ENCODE data around the gene NSUN2.
"Not testable (repeated sequence)": the region's sequence is repeated elsewhere in the genome, so short reads cannot be mapped to it uniquely, and the experiment has no call there.

NSUN2 gene

DNA sequence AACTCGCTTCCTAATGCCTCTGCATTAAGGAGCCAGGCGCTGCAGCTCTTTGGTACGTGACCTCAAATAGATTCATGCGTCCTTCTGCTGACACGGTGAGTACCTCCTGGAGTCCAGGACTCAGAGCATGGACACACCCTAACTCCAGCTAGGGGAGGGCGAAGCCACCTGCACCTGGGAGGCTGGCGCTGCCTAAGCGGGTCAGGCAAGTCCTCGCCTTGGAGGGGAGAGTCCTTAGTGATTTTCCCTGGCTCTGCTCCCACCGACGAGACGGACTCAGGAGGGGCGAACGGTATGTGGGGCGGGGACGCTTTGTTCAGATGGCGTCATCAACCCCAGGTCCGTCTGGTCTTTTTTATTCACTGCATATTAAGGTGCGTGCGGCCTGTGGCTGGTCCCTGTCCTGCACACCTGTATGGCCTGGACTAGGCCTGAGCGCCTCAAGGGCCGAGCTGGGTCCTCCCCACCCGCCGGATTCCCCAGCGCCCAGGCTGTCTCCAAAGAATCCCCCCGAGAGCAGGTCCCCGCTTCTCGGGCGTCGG, 50.3 kb downstream of the NSUN2 start:
- DNase-seq (ENCODE audit: low read depth in 2 of 2): no peak

DNA sequence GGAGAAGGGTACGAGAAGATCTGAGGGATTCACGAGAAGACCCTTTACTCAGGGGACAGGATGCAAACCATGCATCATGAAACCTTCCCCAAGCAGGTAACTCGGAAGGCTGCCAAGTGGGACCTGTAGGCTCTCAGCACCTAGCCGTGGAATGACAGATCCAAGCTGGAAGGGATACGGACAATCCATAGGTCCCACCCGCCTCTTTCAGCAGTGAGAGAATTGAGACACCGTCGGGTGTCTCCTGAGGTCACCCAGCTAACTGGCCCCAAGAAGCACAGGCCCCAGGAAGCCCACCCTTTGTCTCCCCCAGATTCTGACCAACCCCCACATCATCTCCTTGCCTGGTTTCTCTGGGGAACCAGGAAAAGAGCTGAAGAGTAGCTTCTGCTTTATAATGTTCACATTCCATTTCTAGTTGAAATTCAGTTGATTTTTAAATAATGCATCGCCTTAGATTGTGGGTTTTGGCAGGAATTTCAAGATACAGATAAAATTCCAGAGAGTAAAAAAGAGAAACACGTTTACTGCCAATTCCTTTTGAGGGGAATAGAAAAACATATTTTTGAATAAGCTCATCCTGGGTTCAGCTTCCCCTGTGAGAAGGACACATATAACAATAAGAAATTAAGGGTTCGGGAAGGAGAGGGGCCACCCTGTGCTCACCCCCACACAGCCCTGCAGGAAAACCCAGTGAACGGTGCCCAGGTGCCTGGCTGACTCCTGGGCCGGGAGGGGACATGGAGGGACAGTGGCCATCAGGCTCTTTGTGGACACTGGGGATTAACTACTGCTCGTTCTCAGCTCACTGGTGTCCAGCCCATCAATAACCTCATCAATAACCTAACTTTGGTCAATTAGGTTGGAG, 51.1 kb downstream of the NSUN2 start:
- no peak for DNase-seq (ENCODE audit: low read depth in 2 of 2)

DNA sequence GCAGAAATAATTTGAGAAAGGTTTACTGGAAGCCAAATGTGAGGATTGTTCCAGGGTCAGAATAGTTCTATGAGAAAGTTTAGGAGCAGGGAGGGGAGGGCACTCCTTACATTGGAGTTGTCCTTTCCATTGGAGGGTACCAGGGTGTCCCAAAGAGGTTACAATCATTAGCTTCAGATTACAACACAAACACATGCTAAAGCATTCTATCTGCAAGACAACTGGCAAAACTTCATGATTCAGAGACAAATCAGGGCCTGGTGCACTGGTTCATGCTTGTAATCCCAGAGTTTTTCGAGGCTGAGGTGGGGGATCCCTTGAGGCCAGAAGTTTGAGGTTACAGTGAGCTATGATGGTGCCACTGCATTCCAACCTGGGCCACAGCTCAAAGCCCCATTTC, 51.8 kb downstream of the NSUN2 start:
- no peak for DNase-seq (ENCODE audit: low read depth in 2 of 2)

DNA sequence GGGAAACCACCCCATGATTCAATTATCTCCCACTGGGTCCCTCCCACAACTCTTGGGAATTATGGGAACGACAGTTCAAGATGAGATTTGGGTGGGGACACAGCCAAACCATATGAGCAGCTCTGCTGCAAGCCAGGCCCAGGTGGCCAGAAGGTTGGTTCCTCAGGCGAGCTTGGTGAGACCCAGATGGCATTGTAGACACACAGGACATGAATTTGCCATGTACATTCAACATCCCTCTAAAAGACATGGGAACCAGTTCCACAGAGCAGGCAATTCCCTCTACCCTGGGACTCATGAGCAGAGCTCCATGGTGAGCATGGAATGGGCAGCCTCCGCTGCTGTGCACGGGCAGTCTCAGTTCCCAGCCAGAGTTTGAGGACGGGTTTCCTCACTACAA, 53.3 kb downstream of the NSUN2 start:
- DNase-seq (ENCODE audit: low read depth in 2 of 2): no peak

DNA sequence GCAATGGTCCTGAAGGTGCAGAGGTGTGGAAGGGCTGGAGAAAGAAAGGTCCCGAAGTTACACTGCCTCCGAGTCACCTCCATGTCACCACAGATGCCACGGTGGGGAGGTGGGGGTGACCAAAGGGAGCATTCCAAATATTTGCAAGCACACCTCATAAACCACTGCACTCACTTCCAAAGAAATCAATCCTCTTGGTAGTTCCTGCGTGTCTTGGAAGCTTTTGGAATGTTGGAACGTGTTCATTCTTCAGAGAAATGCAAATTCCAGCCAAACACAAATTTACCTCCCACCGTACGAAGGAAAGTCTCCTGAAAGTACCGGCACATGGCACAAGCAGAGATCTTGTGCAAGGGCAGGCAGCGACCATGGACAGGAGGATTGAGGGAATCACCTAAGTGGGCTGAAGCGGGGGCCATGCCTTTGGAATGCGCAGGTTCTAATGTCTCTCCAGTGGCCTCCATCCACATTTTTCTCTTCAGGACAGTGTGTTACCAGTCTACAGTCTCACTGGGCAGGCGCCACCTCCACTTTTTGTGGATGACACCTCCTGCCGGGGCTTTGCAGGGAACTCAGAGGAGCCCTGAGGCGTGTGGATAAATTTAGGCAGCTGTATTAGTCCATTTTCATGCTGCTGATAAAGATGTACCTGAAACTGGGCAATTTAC, 54.0 kb downstream of the NSUN2 start:
- no peak for DNase-seq (ENCODE audit: low read depth in 2 of 2)

DNA sequence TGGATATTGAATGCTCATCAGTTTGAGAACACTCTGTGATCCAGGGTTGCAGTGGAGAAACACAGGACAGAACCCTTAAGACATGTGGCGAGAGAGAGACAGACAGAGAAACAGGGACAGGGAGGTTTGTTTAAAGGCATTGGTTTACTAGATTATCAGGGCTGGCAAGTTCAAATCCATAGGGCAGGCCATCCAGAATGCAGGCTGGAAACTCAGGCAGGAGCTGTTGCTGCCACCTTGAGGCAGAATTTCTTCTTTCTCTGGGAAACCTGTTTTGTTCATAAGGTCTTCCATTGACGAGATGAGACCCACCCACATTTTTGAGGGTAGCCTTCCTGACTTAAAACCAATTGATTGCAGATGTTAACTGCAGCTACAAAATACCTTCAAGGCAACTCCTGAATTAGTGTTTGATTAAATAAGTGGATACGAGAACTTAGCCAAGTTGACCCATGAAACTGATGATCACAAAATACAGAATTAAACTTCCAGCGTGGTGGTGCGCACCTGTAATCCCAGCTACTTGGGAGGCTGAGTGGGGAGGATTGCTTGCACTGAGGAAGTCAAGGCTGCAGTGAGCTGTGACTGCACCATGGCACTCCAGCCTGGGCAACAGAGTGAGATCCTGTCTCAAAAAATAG, 55.9 kb downstream of the NSUN2 start:
- no peak for DNase-seq (ENCODE audit: low read depth in 2 of 2)

DNA sequence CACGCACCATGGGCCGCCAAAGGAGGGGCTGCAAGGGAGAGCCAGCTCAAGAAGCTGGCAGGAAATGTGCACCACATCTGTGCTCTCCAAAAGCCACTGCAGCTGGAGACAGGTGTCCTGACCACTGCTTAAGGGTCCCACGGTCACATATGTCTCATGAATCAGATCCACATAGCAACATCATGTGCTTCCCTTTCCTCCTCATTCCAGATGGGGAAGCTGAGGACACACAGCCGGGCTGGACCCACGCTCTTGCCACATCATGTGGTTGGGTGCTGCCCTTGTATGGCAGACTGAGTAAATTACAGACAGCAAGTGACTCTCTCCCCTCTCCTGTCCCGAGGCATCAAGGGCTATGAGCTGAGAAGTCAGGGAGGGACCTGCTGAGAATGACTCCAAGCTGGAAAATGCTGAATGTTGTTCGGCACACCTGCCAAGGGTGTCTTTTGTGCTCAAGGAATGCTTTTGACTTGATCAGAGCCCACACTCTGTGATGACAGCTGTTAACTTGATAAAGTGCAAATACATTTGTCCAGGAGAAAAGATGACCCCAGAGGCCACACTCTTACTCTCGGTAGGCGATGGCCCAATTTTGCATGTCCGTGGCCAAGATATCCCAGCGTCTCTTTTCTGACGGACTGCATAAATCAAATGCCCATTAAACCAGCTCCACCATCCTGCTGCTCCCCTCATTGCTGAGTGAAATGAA, 58.2 kb downstream of the NSUN2 start:
- DNase-seq (ENCODE audit: low read depth in 2 of 2): no peak

DNA sequence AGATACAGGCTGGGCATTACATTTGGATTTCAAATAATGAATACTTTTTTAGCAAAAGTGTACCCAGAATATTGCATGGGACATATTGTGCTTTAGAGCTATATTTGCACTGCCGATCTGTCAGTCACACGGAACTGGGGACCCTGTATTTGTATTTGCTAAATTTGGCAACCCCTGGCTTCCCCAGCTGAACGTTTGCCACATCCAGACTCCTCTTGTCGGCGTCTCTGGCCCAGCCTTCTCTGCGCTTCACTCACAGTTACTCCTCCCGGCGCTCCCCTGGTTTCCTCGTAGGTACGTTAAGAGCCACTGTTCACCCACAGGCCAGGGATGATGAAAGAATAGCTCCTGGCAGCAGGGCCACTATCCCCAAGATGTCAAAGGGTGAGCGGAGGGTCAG, 58.7 kb downstream of the NSUN2 start:
- DNase-seq (ENCODE audit: low read depth in 2 of 2): no peak

DNA sequence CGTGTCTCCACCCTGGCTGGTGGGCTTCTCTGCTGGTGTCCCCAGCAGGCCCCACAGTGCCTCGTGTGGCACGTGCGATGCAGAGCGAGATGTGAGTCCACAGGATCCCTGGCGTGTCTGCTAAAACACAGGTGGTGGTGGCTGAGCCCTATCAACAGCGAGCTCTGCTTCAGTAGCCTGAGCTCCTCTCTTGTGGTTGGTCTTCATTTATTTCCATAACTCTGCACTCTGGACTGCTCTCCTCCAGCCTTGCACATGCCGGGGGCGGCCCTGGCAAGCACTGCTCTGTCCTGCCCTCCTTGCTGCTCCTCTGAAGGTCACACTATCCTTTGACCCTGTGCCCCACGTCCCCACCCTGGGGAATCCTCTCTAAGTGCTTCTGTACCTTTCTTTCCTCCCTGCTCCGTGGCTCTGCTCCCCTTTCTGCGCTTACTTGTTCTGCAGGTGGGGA, 59.2 kb downstream of the NSUN2 start:
- DNase-seq (ENCODE audit: low read depth in 2 of 2): no peak

DNA sequence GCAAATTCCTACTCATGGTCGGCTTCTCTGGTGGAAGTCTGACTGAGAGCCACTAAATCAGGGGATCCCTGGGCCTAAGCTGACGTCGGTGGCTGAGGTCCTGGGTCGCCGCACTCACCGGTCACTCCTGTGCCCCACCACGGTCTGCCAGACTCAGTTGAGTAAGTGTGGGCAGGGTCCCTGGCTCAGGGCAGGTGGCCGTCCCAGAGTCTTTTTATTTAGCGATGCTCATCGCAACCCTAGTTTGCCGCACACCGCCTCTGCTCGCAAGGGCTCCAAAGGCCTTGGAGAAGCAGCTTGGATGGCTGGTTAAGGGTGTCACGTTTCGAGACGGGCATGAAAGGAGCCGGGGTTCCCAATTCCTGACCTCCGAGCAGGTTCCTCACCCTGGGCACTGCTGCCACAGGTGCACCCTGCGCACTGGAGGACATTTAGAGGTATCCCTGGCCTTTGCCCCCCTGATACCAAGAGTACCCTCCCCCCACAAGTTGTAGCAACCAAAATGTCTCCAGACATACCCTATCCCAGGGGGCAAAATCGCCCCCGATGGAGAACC, 59.9 kb downstream of the NSUN2 start:
- no peak for DNase-seq (ENCODE audit: low read depth in 2 of 2)

DNA sequence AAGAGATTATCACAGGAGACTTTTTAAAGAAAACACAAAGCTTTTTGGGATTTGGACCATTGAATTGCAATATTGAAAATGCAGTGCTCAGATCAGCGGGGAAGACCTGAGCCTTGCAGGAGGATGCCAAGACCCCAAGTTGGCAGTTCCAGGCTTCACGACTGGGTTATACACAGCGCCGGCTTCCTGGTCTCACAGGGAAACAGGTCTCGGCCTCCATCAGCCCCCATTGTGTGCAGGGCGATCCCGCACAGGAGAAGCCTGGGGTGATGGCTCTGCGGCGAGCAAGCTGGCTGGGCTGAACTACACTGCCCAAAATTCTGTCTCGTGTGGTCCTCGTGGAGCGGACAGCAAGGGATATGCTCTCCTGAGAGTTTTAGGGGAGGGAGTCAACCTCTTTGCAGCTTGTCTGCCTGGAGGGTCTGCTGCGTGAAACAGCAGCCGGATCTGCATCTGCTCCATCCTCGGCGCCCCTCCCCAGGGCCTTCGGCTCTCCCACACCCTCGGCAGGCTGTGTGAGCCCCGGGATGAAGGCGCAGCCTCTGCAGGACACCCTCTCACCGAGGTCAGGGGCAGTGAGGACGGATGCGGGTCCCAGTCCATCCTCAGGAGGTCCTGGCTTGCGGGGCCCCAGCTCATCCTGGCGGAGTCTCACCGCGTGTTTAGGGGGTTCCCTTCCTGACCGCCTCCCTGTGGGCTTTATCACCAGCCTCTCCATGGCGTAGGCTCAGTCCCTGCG, 60.6 kb downstream of the NSUN2 start:
- no peak for DNase-seq (ENCODE audit: low read depth in 2 of 2)

DNA sequence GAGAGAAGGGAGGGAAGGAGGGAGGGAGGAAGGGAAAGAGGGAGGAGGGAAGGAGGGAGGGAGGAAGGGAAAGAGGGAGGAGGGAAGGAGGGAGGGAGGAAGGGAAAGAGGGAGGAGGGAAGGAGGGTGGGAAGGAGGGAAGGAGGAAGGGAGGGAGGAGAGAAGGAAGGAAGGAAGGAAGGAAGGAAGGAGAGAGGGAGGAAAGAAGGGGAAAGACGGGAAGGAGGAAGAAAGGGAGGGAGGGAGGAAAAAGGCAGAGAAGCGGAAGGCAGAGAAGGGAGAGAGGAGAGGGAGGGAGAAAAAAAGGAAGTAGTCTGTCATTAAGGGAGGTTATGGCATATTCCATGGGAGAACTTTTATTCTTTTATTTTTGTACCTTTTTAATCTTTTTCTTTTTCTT, 61.2 kb downstream of the NSUN2 start:
- DNase-seq (ENCODE audit: low read depth in 2 of 2): not testable (repeated sequence)

DNA sequence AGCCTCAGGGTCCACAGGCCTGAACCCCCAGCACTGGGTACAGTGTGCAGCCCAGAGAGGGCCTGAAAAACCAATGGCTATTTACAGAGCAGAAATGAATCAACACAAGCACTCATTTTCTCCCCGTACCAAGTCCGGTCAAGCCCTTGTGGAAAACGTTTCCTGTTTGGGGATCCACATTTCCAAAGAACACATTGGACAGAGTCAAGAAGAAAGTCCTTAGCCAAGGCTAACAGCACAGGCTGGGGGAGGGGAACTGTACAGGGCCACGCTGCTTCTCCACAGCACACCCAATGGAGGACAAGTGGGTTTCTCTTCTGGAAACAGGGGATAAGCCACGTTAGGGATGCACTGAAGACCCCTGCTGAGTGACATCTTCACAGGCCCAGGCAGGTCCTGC, 62.3 kb downstream of the NSUN2 start:
- no peak for DNase-seq (ENCODE audit: low read depth in 2 of 2)

DNA sequence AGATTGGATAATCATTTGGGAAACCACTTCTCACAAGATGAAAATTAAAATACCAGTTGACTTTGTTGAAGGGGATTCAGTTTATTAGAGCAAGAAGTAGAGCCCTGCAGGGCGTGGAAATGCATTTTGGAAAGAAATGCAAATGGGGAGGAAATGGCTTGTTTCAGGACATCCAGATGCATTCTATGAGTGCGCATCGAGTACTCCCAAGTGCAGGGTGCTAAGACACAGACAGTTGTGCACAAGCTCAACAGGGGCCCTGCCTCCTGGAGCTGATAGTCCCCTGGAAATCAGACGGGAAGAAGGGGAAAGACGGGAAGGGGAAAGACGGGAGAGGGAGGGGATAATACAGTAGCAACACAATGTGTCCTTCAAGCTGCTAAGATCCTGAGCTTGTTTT, 64.0 kb downstream of the NSUN2 start:
- no peak for DNase-seq (ENCODE audit: low read depth in 2 of 2)

DNA sequence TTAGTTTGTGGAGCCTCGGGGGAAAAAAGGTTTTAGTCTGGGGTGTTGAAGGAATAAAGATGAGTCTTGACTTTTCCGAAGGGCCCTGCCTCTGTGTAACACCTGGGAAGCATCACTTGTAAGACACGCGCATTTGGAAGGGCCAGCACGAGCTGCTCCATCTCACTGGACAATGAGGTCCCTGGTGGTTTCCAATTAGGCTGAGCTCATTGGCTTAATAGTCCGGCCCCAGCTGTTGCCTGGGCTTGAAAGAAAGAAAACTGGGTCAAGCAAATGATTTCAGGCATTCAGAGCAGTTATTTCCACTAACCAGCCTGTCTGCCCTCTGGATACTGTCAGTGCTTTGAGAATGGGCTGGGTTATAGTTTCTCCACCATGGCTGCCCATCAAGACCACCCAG, 64.5 kb downstream of the NSUN2 start:
- DNase-seq (ENCODE audit: low read depth in 2 of 2): no peak

DNA sequence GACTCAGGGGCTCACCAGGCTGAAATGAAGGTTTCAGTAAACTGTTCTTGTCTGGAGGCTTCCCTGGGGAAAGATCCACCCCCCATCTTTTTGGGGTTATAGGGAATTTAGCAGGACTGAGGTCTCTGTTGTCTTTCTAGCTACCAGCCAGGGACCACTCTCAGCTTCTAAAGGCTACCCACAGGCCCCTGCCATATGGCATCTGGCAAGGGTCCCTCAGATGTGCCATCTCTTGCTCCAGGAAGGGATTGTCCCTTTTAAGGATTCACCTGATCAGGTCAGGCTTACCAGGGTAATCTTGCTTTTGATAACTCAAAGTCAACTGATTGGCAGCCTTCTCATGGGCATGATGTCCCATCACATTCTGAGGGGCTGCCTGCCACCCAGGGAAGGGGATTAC, 65.0 kb downstream of the NSUN2 start:
- no peak for DNase-seq (ENCODE audit: low read depth in 2 of 2)

DNA sequence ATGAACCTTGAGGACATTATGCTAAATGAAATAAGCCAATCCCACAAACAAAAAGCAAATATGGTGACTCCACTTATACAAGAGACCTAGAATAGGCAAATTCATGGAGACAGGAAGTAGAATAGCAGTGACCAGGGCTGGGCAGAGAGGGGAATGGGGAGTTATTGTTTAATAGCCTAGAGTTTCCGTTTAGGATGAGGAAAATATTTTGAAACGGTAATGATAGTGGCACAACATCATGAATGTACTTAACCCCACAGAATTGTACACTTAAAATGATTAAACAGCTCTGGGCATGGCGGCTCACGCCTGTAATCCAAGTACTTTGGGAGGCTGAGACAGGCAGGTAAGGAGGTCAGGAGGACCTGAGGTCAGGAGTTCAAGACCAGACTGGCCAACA, 65.8 kb downstream of the NSUN2 start:
- DNase-seq (ENCODE audit: low read depth in 2 of 2): no peak

DNA sequence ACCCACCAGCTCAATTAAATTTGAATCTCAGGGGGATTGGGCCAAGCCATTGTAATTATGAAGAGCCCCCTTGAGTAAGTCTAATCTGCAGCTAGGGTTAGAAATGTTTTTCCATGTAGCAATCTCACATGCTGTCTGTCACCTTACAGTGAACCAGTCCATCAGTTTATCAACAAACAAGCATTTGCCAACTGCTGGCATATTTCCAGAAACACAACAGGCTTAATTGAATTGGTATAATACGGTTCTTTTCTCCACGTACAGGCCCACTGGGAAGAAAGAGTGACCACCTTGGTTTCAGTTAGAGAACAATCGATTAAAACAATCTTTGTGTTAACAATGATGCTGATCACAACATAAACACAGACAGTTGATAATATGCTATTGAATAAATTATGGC, 67.4 kb downstream of the NSUN2 start:
- DNase-seq (ENCODE audit: low read depth in 2 of 2): no peak

DNA sequence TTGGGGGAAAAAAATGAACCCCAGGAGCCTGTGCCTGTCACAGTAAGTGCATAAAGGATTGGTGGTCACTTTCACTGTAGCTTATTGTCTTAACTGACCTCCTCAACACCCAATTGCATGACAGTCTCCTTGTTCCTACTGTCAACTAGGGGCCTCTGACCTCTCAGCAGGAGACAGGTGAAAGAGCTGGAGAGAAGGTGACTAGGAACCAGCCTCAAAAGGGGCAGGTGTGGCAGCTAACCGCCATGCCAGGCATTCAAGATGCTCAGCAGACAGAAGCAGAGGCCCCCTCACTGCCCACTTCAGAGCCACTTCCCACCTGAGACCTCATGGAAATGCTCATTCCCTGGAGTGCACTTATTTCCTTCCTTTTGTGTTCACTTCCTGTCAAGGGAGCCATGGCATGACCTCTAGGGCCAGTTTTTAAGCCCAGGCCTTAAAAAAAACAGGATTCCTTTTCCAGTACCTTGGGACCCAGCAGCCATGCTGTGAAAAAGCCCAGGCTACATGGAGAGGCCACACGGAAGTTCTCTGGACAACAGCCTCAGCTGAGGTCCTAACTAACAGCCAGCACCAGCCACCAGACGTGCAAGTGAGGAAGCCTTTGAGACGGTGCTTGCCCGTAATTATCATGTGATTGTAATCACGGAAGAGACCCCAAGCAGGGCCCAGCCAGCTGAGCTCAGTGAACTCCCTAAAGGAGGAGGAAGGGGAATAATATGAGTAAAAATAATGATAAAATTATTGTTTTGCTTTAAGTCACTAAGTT, 74.9 kb downstream of the NSUN2 start:
- no peak for DNase-seq (ENCODE audit: low read depth in 2 of 2)

DNA sequence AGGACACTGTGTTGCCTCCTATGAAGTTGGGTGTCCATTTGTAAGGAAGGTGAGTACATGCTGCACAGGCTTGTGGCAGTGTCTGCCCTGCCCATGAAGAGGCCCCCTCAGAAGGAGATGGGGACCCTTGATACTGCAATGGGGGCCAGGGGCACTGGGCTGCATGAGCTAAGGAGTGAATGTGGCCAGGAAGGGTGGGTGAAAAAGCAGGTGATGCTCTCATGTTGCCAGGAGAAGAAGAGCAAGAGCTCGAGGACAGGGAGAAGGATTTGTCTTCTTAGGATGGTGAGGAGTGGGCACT, 76.1 kb downstream of the NSUN2 start:
- DNase-seq (ENCODE audit: low read depth in 2 of 2): no peak
